ENCODE measurements around the gene ABLIM1.
A peak's percentile ranks its signal among the peaks of the same experiment; 100 is the strongest.

ABLIM1 gene

GRCh38 chr10:114682121-114682520, 24.0 kb upstream of the ABLIM1 start:
- no peak for DNase-seq (ENCODE audit: low read depth, low spot score)
- H3K4me3 ChIP-seq (ENCODE audit: low read length), result no peak overlapping the region

GRCh38 chr10:114681542-114681941, 23.5 kb upstream of the ABLIM1 start:
- no peak for DNase-seq (ENCODE audit: low read depth, low spot score)
- H3K4me3 ChIP-seq (ENCODE audit: low read length), result no peak overlapping the region

GRCh38 chr10:114680543-114681117, 22.6 kb upstream of the ABLIM1 start:
- DNase-seq (ENCODE audit: low read depth, low spot score), result no peak
- H3K4me3 ChIP-seq (ENCODE audit: low read length), result no peak overlapping the region

- DNase-seq (ENCODE audit: low read depth, low spot score), result no peak
- no peak overlapping the region for H3K4me3 ChIP-seq (ENCODE audit: low read length)
Measured at GRCh38 chr10:114679552-114679951, 21.5 kb upstream of the ABLIM1 start.

GRCh38 chr10:114678820-114679219, 20.7 kb upstream of the ABLIM1 start:
- no peak overlapping the region for H3K4me3 ChIP-seq (ENCODE audit: low read length)
- no peak for DNase-seq (ENCODE audit: low read depth, low spot score)

GRCh38 chr10:114678336-114678735, 20.3 kb upstream of the ABLIM1 start:
- no peak overlapping the region for H3K4me3 ChIP-seq (ENCODE audit: low read length)
- no peak for DNase-seq (ENCODE audit: low read depth, low spot score)

GRCh38 chr10:114674346-114674745, 16.3 kb upstream of the ABLIM1 start:
- H3K4me3 ChIP-seq (ENCODE audit: low read length), result no peak overlapping the region
- no peak for DNase-seq (ENCODE audit: low read depth, low spot score)

- no peak for DNase-seq (ENCODE audit: low read depth, low spot score)
- no peak overlapping the region for H3K4me3 ChIP-seq (ENCODE audit: low read length)
Measured at GRCh38 chr10:114669648-114670047, 11.6 kb upstream of the ABLIM1 start.

- H3K4me3 ChIP-seq (ENCODE audit: low read length), result no peak overlapping the region
- no peak for DNase-seq (ENCODE audit: low read depth, low spot score)
Measured at GRCh38 chr10:114668375-114669080, 10.5 kb upstream of the ABLIM1 start.

GRCh38 chr10:114665873-114666272, 7.8 kb upstream of the ABLIM1 start:
- DNase-seq (ENCODE audit: low read depth, low spot score), result no peak

GRCh38 chr10:114665406-114665805, 7.3 kb upstream of the ABLIM1 start:
- DNase-seq (ENCODE audit: low read depth, low spot score), result no peak
- H3K4me3 ChIP-seq (ENCODE audit: low read length), result no peak overlapping the region

More at GRCh38 chr10:114665873-114666272, 7.8 kb upstream of the ABLIM1 start:
- no peak overlapping the region for H3K4me3 ChIP-seq (ENCODE audit: low read length)

- no peak for DNase-seq (ENCODE audit: low read depth, low spot score)
- no peak overlapping the region for H3K4me3 ChIP-seq (ENCODE audit: low read length)
Measured at GRCh38 chr10:114664127-114664526, 6.1 kb upstream of the ABLIM1 start.

GRCh38 chr10:114663626-114664025, 5.6 kb upstream of the ABLIM1 start:
- H3K4me3 ChIP-seq (ENCODE audit: low read length), result no peak overlapping the region
- DNase-seq (ENCODE audit: low read depth, low spot score), result no peak

- no peak for DNase-seq (ENCODE audit: low read depth, low spot score)
- no peak overlapping the region for H3K4me3 ChIP-seq (ENCODE audit: low read length)
Measured at GRCh38 chr10:114662646-114663217, 4.7 kb upstream of the ABLIM1 start.

- no peak for DNase-seq (ENCODE audit: low read depth, low spot score)
- no peak overlapping the region for H3K4me3 ChIP-seq (ENCODE audit: low read length)
Measured at GRCh38 chr10:114661212-114661880, 3.3 kb upstream of the ABLIM1 start.

- no peak overlapping the region for H3K4me3 ChIP-seq (ENCODE audit: low read length)
- DNase-seq (ENCODE audit: low read depth, low spot score), result no peak
Measured at GRCh38 chr10:114655671-114656070, 2.4 kb downstream of the ABLIM1 start.

- H3K4me3 ChIP-seq (ENCODE audit: low read length), result no peak overlapping the region
- DNase-seq (ENCODE audit: low read depth, low spot score), result no peak
Measured at GRCh38 chr10:114654822-114655575, 3.1 kb downstream of the ABLIM1 start.

- peak; percentile 64 for DNase-seq (ENCODE audit: low read depth, low spot score)
Measured at GRCh38 chr10:114653926-114654325, 4.1 kb downstream of the ABLIM1 start.

More at GRCh38 chr10:114653926-114654325, 4.1 kb downstream of the ABLIM1 start:
- no peak overlapping the region for H3K4me3 ChIP-seq (ENCODE audit: low read length)

All from Jurkat, Clone E6-1 (cell line).